GM04504 (cell line): ENCODE data around the gene DYSF.
"Not testable (repeated sequence)": the region's sequence is repeated elsewhere in the genome, so short reads cannot be mapped to it uniquely, and the experiment has no call there.

Source experiments
- DNase-seq: peaks from one replicate; pipeline ENCODE4 v3.0.0-alpha.2; 2012; ENCODE audit warnings: low read depth

DYSF gene

DNA sequence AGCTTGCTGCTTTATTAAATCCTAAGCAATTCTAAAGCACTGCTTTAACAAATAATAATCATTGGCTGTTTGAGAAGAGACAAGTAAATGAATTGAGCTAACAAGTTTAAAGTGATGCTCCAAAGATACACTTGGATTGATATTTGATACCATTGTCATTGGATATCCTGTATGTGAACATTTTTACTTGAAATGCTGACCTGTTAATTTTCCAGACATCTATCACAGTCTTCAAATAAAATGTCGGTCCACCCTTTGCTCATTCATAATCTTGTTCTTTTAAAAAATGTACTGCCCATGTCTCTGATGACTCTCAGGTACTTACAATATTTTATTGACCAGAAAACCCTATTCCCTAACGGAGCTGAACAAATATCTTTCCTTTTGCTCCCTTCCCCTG, 202.1 kb downstream of the DYSF start:
- no peak for DNase-seq

DNA sequence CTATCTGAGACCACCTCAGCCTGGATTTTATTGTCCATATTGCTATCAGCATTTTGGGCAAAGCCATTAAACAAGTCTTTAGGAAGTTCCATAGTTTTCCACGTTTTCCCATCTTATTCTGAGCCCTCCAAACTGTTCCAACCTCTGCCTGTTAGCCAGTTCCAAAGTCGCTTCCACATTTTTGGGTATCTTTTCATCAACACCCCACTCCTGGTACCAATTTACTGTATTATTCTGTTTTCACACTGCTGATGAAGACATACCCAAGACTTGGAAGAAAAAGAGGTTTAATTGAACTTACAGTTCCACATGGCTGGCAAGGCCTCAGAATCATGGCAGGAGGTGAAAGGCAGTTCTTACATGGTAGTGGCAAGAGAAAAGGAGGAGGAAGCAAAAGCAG, 204.9 kb downstream of the DYSF start:
- not testable (repeated sequence) for DNase-seq

DNA sequence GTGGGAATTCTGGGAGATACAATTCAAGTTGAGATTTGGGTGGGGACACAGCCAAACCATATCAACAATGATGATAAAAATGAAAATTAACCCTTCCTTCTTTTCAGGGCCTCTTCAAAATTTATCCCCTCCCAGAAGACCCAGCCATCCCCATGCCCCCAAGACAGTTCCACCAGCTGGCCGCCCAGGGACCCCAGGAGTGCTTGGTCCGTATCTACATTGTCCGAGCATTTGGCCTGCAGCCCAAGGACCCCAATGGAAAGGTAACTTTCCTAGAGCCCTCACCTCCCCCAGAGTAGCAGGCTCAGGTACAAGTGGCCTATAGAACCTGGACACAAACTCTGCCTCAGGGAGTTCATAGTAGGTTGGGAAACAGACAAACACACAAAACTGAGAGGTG, 205.4 kb downstream of the DYSF start:
- DNase-seq, result no peak

DNA sequence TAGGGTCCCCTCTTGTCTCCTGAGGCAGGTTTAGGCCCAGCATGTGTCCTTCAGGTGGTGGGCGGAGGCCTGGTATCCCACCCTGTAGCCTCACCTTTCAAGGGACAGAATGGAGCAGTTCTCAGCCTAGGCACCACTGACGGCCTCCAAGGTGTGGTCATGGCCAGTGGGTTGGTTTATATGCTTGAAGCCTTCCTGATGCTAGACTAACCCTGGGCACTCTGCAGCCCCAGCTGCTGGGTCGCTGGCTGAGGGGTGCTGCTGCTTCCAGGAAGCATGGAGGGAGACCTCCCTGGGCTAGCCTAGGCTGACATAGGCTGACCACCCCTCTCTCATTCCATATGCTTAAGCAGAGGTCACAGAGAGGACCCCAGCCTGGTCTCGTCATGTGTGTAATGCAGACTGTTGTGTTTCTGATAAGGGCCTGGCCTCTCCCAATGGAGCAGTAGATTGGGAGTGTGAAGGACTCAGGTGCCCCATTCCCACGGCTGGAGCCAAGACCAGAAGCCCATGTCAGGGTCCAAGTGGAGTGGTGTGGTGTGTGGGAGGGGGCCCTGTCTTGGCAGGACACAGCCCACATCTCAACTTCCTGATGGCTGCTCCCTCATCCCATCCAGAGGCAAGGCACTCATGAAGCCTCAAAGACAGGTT, 206.6 kb downstream of the DYSF start:
- no peak for DNase-seq

DNA sequence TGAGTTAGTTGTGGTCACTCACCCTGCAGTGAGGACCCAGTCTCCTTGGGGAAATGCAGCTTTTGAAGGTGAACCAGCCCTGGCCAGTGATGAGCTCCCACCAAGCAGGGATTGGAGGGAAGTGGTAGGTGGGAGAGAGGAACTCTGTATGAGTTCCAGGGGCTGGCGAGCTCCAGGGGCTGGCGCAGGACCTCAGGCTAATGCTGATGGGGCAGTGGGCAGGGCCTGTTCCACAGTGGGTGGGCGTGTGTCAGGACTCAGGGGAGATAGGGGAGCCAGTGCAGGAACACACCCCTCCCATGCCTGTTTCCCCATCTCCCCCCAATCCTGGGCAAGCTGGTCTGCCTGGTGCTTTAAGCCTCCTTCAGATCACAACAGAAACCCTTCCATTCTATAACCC, 208.4 kb downstream of the DYSF start:
- DNase-seq, result no peak

DNA sequence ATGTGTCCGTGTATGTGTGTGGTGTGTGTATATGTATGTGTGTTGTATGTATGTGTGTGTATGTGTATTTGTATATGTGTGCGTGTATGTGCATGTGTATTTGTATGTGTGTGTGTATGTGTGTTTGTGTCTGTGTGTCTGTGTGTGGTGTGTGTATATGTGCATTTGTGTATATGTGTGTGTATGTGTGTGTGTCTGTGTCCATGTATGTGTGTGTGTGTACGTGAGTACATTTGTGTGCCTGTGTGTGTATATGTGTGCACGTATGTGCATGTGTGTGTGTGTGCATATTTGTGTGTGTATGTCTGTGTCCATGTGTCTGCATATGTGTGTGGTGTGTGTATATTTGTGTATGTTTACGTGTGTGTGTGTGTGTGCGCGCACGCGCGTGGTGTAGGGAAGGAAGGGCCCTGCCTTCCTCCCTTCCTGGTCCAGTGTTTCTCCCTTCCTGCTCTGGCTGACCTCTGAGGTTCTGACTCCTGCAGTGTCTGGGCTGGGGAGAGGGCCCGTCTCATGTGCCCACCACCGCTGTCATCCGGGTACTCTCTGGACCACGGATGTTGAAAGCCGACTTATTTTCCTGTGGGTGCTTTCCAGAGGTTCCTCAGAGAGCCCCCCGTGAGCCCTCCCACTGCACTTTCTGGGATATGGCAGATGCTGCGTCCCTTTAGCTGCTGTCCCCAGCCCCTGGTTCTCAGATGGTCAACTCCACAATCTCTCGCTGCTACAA, 209.5 kb downstream of the DYSF start:
- DNase-seq, result no peak

DNA sequence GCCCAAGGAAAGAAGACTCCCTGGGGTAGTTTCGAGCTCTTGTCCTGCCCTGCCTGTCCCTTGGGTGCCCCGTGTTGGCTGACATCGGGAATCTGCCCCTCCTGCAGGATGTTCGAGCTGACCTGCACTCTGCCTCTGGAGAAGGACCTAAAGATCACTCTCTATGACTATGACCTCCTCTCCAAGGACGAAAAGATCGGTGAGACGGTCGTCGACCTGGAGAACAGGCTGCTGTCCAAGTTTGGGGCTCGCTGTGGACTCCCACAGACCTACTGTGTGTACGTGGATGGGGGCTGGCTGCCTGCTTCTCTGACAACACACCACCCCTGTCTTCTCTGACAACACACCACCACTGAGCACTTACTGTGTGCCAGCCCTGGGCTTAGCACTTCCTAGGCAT, 210.8 kb downstream of the DYSF start:
- DNase-seq, result no peak

DNA sequence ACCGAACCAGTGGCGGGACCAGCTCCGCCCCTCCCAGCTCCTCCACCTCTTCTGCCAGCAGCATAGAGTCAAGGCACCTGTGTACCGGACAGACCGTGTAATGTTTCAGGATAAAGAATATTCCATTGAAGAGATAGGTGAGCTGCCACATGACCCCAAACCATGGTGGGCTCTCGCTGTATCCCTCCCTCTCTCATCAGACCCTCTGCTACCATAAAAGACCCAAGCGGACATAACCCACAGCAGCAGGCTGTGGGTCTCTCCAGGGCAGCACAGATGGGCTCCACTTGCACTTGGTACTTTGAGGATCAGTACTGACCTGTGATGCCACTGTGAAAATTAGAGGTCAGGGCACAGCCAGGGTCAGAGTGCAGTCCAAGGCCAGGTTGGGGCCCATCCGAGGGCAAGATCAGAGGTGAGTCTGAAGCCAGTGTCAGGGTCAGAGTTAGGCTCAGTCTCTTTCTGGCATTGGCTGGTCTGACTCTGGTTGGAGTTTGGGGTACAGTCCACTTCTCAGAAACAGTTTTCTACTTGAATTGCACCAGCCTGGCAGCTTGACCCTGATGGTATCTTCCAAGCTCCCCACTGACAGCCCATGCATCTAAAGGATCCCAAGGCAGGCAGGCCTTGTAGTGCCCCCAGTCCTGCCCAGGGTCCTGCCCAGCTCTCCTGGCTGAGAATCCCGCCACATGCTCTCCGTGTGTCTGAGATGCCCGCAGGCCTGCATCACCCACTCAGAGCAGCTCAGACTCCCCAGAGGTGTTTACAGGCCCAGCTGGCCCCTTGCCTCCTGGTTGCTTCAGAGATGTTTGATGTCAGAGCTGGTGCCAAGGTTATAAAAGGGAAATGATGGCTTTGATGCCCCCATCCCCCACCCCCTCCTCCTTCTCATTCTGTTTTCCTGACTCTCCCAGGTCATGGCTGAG, 212.1 kb downstream of the DYSF start:
- no peak for DNase-seq

DNA sequence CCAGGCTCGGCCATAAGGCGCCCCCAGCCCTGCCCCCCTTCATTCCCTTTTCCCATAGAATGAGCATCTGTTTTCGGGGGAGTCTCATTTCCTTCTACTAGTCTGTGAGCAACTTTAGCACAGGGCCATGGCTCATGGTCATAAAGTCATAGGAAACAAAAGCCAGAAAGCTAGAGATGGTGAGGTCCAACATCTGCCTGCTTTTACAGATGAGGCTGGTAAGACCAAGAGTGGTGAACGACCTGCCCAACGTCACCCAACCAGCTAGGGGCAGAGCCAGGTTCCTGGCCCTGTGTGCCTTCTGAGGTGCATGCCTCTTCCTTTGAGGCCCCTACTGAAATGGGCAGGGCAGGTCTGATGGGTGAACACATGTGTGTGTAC, 212.7 kb downstream of the DYSF start:
- no peak for DNase-seq

DNA sequence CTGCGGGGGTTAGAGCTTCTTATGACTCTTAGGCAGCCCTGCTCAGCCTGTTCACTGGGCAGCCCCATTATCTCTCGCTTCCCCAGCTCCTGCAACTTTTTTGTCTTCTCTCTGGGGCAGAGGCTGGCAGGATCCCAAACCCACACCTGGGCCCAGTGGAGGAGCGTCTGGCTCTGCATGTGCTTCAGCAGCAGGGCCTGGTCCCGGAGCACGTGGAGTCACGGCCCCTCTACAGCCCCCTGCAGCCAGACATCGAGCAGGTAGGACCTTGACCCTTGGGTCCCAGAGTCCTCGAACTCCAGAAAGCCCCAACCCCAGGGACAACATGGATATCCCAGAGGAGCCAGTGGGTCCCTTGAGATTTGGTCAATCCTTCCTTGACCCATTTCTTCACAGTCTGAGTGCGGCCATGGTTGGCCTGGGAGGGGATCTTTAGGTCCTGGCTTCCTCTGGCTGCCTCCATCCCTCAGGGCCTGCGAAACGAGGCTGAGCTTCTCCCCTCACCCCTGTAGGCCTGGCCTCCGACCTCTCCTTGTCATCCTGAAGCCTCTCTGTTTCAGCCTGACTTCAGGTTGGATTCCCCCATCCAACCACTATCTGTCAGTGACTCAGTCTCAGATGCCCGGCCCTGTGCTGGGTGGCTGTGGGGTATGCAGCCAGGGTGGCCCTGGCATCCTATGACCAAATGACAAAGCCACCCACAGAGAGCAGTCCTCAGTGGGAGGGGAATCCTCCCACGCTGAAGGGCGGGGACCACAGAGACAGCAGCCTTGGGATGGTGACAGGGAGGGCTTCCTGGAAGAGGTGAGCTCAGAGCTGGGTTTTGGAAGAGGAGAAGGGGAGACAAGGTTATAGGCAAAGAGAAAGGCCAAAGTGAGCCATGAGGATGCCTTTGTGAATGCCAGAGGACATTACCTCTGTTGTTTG, 214.2 kb downstream of the DYSF start:
- DNase-seq, result no peak

DNA sequence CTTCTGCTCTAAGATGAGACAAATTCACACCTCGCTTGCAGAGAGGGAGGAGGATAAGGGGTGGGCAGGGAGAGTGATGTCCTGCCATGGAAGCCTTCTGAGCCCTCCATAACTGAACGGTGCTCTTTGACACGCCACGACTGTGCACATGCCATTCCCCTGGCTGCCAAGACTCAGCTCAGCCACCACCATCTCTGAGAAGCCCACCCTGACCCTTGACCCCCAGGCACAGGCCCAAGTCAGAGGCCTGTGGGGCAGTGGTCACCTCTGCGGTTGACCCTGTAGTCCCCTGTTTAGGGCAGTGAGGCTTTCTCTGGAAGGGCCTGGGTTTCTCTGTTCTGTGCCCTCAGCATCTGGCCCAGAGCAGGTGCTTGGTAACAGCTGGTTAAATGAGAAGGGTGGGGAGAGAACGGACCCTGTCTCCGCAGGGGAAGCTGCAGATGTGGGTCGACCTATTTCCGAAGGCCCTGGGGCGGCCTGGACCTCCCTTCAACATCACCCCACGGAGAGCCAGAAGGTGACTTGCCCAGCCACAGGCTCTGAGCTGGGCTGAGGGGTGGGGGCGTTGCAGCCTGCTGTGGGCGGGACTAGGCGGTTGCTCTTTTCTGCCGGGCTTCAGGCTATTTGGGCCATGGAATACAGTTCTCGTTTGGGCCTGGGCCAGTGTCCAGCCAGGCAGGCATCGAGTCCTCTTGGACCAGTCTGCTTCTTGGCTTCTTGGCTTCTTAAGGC, 215.1 kb downstream of the DYSF start:
- DNase-seq, result no peak

DNA sequence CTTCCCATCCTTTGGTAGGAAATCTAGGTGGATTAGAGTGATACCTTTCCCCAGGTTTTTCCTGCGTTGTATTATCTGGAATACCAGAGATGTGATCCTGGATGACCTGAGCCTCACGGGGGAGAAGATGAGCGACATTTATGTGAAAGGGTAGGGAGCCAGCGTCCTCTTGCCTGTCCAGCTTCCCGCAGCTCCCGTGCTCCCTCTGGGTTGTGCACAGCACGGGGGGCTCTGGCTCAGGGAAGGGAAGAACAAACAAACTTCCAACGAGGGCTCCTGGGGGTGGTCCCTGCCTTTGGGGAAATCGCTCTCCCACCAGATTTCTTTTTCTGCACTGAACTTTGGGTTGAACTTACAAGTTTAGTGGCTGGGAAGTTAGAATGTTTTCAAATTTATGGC, 215.7 kb downstream of the DYSF start:
- DNase-seq, result no peak

DNA sequence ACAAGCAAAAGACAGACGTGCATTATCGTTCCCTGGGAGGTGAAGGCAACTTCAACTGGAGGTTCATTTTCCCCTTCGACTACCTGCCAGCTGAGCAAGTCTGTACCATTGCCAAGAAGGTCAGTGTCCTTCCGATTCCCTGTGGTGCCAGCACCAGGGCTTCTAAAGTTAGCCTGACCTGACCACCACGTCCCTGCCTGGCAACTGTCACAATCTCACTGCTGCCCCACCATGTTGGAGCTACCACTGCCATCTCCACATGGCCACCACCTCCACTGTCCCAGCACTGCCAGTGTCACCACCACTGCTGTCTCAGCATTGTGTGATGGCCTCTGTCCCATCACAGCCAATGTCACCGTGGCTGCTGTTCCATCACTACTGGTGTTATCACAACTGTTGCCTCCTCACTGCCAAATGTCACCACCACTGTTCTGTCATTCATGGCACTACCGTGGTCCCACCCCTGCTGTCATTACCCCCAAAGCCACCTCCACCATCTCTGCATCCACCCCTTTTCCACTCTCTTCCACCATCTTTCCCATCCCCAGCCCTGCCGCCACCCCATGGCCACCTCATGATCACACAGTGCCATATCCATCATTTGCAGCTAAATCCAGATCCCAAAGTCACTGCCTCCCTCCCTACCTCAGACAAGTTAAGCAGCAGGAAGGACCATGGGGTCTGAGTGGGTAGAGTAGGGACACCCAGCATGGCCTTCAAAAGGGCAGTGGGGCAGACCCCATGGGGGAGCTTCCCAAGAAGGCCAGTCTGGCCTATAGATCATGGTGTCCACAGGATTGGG, 216.5 kb downstream of the DYSF start:
- DNase-seq, result no peak

DNA sequence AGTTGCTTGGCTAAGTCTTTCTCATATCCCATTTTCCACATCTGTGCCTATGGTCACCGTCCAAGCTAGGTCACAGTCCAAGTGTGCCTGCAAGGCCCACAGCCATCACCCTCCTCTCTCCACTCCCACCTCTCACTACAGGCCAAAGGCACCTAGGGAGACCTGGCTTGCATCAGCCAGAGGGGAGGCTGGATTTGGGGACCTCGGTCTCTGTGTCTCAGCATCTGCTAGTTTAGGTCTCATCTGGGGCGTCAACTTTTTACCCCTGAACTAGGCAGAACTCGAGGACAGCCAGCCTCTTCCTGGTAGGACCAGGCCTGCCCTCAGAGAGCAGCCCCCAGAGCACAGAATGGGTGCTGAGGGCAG, 217.1 kb downstream of the DYSF start:
- DNase-seq, result no peak

DNA sequence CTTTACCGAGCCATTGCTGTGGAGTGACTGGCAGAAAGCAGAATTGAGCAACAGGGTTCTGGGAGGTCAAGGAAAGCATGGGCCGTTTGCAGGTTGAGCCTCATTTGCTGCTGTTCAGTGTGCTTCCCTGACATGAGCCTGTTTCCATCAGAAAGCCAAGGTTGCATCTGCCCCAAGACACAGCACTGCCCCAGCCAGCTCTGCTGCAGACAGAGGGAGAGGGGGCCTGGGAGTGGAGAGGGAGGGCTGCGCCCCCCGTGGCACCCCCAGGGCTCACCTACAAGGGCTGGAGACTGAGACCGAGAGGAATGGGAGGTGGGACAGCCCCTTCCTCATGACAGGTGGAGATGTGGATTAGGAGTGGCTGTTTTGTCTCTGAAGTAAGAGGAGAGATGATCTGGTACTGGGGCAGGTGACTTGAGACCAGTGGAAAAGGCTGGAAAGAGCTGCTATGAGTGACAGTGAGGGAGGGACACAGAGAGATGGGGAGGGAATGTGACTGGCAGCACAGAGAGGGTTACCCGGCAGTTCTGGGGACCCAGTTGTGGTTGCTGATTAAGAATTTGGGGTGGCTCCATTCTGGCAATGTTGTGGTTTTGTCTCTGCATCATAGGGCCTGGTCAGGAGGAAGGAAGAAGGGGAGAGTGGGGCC, 218.0 kb downstream of the DYSF start:
- no peak for DNase-seq

DNA sequence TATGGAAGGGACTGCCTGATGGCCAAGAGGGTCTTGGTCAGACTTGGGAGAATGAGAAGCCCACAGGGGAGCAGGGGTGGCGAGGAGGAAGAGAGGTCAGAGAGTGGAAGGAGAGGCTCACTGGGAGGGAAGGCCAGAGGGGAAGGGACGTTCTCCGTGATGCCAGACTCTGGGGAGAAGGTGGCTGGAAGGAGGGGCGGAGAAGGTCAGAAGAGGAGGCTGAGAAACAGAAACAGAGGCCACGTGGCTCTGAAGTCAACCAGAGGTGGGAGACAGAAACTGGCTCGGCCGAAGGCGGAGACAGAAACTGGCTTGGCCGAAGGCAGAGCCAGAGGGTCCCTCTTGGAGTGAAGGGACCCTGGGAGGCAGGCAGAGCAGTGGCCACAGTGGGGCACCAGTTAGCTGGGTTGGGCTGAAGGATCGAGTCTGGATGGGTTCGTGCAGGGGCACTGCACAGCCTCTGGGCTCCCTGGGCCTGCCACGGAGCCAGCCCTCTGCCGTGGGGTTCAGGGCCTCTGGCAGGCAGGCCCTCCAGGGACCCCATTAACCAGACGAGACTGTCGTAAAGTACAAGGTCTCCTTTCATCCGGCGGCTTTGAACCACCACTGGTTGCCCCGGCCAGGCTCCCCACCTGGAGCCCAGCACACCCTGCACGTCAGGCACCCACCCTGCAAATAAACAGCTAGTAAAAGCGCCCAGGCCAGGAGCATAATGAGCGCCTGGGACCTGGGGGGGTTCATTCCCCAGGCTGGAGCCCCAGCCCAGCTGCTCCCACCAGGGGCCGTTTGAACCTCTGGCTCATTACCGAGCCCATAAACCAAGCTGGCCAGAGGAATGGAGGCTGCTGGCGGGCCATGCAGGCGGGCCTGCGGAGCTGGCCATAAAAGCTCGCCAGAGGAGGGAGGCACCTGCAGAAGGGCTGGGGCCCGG, 218.8 kb downstream of the DYSF start:
- no peak for DNase-seq

DNA sequence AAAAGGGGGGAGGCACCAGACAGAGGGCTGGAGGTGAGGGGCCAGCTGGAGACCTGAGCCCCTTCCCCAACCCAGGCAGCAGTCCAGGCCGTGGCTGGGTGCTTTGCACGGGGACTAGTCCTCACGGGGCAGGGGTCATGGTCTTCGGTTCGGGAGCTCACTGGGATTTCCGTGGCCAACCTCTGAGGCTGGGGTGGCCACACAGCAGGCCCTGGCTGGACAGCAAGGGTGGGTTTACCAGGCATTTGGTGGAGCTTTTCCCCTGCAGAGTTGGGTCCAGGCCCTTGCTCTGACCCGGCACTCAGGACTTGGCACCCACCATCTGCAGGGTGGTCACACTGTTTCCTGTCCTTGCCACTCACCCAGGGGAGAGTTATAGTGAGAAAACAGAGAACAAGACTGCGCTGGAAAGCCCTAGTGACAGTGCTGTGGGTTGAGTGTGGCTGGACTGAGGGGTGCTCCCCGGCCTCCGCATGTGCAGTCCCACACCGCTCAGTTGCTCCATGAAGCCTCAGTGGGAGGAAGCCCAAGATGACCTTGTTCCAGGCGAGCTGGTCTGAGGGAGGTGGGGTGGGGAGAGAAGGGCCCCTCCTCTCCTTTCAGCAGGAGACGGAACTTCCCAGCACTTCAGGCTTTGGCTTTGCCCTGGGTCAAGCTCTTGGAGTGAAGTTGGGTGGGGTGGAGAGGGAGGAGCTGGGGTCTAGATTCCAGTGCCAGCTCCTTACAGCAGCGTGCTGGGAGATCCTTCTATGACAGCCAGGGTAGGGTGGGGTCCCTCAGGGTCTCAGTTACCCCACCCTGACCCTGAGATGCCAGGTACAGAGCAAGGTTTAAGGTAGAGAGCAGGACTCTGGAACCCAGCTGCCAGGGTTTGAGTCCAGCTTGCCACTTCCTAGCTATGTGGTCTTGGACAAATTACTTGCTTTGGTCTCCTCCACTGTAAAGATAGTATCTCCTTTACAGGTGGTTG, 219.8 kb downstream of the DYSF start:
- no peak for DNase-seq
